Lower leg skin (tissue), 3 donors: Measurements from ENCODE around the gene DQX1.

Experiments
- POLR2A ChIP-seq, 2 donors: fragments of 450-650 bp; IDR thresholded peaks; one replicate each; pipeline ENCODE4 v1.6.1; 2016 to 2017; ENCODE audit warnings: antibody characterized with exemption in 2 of 2, mild to moderate bottlenecking in 1 of 2, moderate library complexity in 1 of 2
- TF ChIP-seq, protein P1 (sequence below), 3 donors: fragments of 450-650 bp; IDR thresholded peaks; one replicate each; pipeline ENCODE4 v1.5.1; 2016; ENCODE audit warnings: antibody characterized with exemption in 3 of 3, mild to moderate bottlenecking in 3 of 3, moderate library complexity in 2 of 3

DNA sequence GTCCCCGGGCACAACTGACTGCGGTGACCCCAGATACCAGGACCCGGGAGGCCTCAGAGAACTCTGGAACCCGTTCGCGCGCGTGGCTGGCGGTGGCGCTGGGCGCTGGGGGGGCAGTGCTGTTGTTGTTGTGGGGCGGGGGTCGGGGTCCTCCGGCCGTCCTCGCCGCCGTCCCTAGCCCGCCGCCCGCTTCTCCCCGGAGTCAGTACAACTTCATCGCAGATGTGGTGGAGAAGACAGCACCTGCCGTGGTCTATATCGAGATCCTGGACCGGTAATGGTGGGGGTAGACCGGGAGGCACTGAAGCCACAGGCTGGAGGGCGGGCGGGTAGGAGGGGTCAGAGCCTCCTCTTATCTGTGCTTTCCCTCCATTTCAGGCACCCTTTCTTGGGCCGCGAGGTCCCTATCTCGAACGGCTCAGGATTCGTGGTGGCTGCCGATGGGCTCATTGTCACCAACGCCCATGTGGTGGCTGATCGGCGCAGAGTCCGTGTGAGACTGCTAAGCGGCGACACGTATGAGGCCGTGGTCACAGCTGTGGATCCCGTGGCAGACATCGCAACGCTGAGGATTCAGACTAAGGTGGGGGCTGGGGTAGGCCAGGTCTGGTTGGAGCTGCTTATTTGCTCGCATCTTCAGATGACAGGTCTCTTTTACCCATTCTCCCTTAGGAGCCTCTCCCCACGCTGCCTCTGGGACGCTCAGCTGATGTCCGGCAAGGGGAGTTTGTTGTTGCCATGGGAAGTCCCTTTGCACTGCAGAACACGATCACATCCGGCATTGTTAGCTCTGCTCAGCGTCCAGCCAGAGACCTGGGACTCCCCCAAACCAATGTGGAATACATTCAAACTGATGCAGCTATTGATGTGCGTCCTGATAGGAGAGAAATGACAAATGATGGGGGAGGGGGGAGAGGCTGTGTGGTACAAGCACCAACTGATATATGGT is 4.5 kb upstream of the DQX1 start:
- TF ChIP-seq, protein P1, sequence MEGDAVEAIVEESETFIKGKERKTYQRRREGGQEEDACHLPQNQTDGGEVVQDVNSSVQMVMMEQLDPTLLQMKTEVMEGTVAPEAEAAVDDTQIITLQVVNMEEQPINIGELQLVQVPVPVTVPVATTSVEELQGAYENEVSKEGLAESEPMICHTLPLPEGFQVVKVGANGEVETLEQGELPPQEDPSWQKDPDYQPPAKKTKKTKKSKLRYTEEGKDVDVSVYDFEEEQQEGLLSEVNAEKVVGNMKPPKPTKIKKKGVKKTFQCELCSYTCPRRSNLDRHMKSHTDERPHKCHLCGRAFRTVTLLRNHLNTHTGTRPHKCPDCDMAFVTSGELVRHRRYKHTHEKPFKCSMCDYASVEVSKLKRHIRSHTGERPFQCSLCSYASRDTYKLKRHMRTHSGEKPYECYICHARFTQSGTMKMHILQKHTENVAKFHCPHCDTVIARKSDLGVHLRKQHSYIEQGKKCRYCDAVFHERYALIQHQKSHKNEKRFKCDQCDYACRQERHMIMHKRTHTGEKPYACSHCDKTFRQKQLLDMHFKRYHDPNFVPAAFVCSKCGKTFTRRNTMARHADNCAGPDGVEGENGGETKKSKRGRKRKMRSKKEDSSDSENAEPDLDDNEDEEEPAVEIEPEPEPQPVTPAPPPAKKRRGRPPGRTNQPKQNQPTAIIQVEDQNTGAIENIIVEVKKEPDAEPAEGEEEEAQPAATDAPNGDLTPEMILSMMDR (IDR thresholded peaks at IDR 0.05), result no peak
- TF ChIP-seq POLR2A (IDR thresholded peaks at IDR 0.05), result no peak
